PC-3 (cell line): ENCODE data around the gene IGSF21. TPM values are rescaled to one million over a fixed set of nuclear protein-coding genes. Genes with fewer than 3 reads are reported as not detected.

Experiments
- ATAC-seq: fragments of 200-7000 bp; cut with Tn5 transposase; 2 replicates; pipeline ENCODE4 v1.9.1; 2020; ENCODE audit warnings: mild to moderate bottlenecking, moderate library complexity
- BruUV-seq: library from RNA; stranded (reverse); fragments of 400-500 nt; replicated peaks from 2 replicates; lab custom pipeline; 2021; lab: Mats Ljungman, UMichigan
- CTCF ChIA-PET: fragments of 300-600 bp; sonication (Branson Sonifier 250); formaldehyde crosslinking; loops from one replicate; lab custom pipeline; 2022; ENCODE audit warnings: antibody characterized with exemption; lab: Charles Lee
- POLR2A ChIA-PET: fragments of 300-600 bp; sonication (Branson Sonifier 250); formaldehyde crosslinking; loops from one replicate; lab custom pipeline; 2022; ENCODE audit warnings: antibody characterized with exemption; ENCODE audit not compliant: unreplicated experiment; lab: Charles Lee
- DNase-seq: peaks from one replicate; pipeline ENCODE4 v3.0.0-alpha.2; 2015
- H2AFZ ChIP-seq: fragments of 300-600 bp; sonication (generic); 2 replicates; pipeline ENCODE4 v1.6.0; 2016; ENCODE audit warnings: antibody characterized with exemption, low read length
- H3F3A ChIP-seq: fragments of 300-600 bp; sonication (generic); one replicate; pipeline ENCODE4 v1.6.0; 2017; ENCODE audit warnings: antibody characterized with exemption, low read length, control low read depth, mild to moderate bottlenecking; ENCODE audit not compliant: unreplicated experiment
- H3K27ac ChIP-seq: fragments of 300-600 bp; sonication (generic); 2 replicates; pipeline ENCODE4 v1.5.1; 2016; ENCODE audit warnings: mild to moderate bottlenecking, low read length
- H3K27me3 ChIP-seq: fragments of 300-600 bp; sonication (generic); 2 replicates; pipeline ENCODE4 v1.6.1; 2016; ENCODE audit warnings: low read length, mixed read lengths
- H3K36me3 ChIP-seq: fragments of 300-600 bp; sonication (generic); 2 replicates; pipeline ENCODE4 v1.6.1; 2016; ENCODE audit warnings: low read depth, mixed run types, low read length, mixed read lengths
- H3K4me1 ChIP-seq: fragments of 300-600 bp; sonication (generic); 2 replicates; pipeline ENCODE4 v1.5.1; 2016; ENCODE audit warnings: low read length; ENCODE audit not compliant: insufficient read depth
- H3K4me2 ChIP-seq: fragments of 300-600 bp; sonication (generic); 2 replicates; pipeline ENCODE4 v1.6.0; 2016; ENCODE audit warnings: low read length
- H3K4me3 ChIP-seq: fragments of 300-600 bp; sonication (generic); 2 replicates; pipeline ENCODE4 v1.5.1; 2016; ENCODE audit warnings: mild to moderate bottlenecking, low read length, mixed read lengths
- H3K79me2 ChIP-seq: fragments of 300-600 bp; sonication (generic); 2 replicates; pipeline ENCODE4 v1.6.1; 2017; ENCODE audit warnings: low read length, mixed read lengths
- H3K9ac ChIP-seq: fragments of 300-600 bp; sonication (generic); 2 replicates; pipeline ENCODE4 v1.6.0; 2016; ENCODE audit warnings: mild to moderate bottlenecking, low read length
- H3K9me2 ChIP-seq: fragments of 300-600 bp; sonication (generic); replicated peaks from 2 replicates; pipeline ENCODE4 v1.6.1; 2016; ENCODE audit warnings: mixed run types, low read length, mixed read lengths
- H3K9me3 ChIP-seq: fragments of 300-600 bp; sonication (generic); 2 replicates; pipeline ENCODE4 v1.6.1; 2016; ENCODE audit warnings: low read length, mixed read lengths
- H4K20me1 ChIP-seq: fragments of 300-600 bp; sonication (generic); 2 replicates; pipeline ENCODE4 v1.6.1; 2016; ENCODE audit warnings: low read length, mixed read lengths
- EZH2 ChIP-seq: fragments of 300-600 bp; sonication (generic); IDR thresholded peaks from one replicate; pipeline ENCODE4 v1.6.1; 2017; ENCODE audit warnings: antibody characterized with exemption, mild to moderate bottlenecking, low read length; ENCODE audit not compliant: unreplicated experiment
- EZH2phosphoT487 ChIP-seq: fragments of 300-600 bp; sonication (generic); IDR thresholded peaks from 2 replicates; pipeline ENCODE4 v1.6.1; 2018; ENCODE audit warnings: mild to moderate bottlenecking, antibody characterized with exemption, low read length, borderline replicate concordance
- intact Hi-C: fragments of 100-400 bp; cut with micrococcal nuclease; formaldehyde crosslinking; loops from 2 replicates; pipeline ENCODE4 v1.9.0; 2023
- total RNA-seq: library from RNA; depleted of rRNA; stranded (reverse); fragments of >200 nt; gene quantifications from 2 replicates; pipeline ENCODE4 v1.2.3, GENCODE V29; 2014
- TF ChIP-seq, protein P1 (sequence below): fragments of 300-600 bp; sonication (generic); conservative IDR thresholded peaks from 2 replicates; pipeline ENCODE4 v1.5.1; 2017; ENCODE audit warnings: antibody characterized with exemption, low read depth, mild to moderate bottlenecking, low read length

The IGSF21 gene
- total RNA-seq, 1 experiment from 2014 or later: not detected

DNA sequence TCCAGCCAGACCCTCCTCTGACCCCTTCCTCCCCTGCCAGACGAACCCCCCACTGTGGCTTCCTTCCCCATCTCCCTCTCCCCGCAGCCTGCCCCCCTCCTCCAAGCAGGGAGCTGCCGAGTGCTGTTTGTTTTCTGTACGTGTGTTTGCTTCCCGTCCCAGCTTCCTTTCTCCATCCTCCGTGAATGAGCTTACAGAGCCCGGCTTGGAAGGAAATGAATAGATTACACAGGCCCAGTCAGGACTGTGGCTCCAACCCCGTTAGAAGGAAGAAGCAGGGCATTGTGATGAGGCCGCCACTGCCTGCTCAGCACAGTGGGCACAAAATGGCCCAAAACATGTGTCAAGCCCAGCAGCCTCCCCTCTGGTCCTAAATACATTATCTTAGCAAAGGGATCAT, 123.2 kb downstream of the IGSF21 start:
- POLR2A ChIA-PET: no interaction called here
- Histone ChIP-seq H2AFZ (no peak overlapping the region), H3K9ac (no peak overlapping the region), H3K4me2 (no peak overlapping the region), H3K9me3 (peaks cover 6% of the 10 kb centered on the region; the same call in 1 of the 2 replicates), H4K20me1 (no peaks in the 10 kb centered on the region), H3K36me3 (no peaks in the 10 kb centered on the region), H3K9me2 (no peaks in the 10 kb centered on the region), H3K27ac (no peak overlapping the region), H3K4me1 (no peaks in the 10 kb centered on the region), H3K79me2 (no peaks in the 10 kb centered on the region), H3K4me3 (no peak overlapping the region), H3F3A (no peaks in the 10 kb centered on the region), H3K27me3 (peaks cover 7% of the 10 kb centered on the region; the same call in 1 of the 2 replicates)
- no peak for ATAC-seq
- DNase-seq: no peak
- BruUV-seq: no TSS peak
- CTCF ChIA-PET: no interaction called here
- TF ChIP-seq EZH2phosphoT487 (no peak), EZH2 (no peak)
- TF ChIP-seq, protein P1, sequence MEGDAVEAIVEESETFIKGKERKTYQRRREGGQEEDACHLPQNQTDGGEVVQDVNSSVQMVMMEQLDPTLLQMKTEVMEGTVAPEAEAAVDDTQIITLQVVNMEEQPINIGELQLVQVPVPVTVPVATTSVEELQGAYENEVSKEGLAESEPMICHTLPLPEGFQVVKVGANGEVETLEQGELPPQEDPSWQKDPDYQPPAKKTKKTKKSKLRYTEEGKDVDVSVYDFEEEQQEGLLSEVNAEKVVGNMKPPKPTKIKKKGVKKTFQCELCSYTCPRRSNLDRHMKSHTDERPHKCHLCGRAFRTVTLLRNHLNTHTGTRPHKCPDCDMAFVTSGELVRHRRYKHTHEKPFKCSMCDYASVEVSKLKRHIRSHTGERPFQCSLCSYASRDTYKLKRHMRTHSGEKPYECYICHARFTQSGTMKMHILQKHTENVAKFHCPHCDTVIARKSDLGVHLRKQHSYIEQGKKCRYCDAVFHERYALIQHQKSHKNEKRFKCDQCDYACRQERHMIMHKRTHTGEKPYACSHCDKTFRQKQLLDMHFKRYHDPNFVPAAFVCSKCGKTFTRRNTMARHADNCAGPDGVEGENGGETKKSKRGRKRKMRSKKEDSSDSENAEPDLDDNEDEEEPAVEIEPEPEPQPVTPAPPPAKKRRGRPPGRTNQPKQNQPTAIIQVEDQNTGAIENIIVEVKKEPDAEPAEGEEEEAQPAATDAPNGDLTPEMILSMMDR: no peak
- intact Hi-C loops: no loop called here

DNA sequence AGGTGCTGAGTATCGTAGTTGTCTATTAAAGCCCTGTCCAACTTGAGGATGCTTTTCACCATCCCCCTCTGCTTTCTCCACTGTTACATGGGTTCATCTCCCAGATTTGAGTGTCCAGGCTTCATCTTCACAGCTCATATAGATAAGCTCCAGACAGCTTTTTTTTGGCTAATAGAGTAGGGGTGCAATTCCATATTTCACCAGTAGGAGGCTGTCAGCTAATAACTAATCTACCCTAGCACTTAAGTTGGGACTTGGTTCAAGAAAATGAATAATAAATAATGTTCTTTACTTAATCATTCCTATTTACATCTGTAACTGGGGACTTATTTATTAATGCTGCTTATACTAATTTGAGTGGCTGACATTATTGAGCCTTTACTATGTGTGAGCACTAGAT, 124.5 kb downstream of the IGSF21 start:
- no peaks in the 10 kb centered on the region for H3K4me1 ChIP-seq
- no peak overlapping the region for H3K4me2 ChIP-seq
- ChIA-PET CTCF (no interaction called here), POLR2A (no interaction called here)
- no peaks in the 10 kb centered on the region for H3K27me3 ChIP-seq
- ATAC-seq (no peak), DNase-seq (no peak)
- no peaks in the 10 kb centered on the region for H3K9me2 ChIP-seq
- H3K9ac ChIP-seq: no peak overlapping the region
- no peak overlapping the region for H2AFZ ChIP-seq
- no peak overlapping the region for H3K4me3 ChIP-seq
- H3K9me3 ChIP-seq: peaks cover 6% of the 10 kb centered on the region; the same call in 1 of the 2 replicates
- BruUV-seq: no TSS peak
- H3F3A ChIP-seq: no peaks in the 10 kb centered on the region
- no peak overlapping the region for H3K27ac ChIP-seq
- intact Hi-C loops: no loop called here
- H4K20me1 ChIP-seq: no peaks in the 10 kb centered on the region
- no peaks in the 10 kb centered on the region for H3K36me3 ChIP-seq
- no peak for TF ChIP-seq EZH2phosphoT487
- TF ChIP-seq, protein P1: peak; percentile 50
- TF ChIP-seq EZH2: no peak
- H3K79me2 ChIP-seq: no peaks in the 10 kb centered on the region

DNA sequence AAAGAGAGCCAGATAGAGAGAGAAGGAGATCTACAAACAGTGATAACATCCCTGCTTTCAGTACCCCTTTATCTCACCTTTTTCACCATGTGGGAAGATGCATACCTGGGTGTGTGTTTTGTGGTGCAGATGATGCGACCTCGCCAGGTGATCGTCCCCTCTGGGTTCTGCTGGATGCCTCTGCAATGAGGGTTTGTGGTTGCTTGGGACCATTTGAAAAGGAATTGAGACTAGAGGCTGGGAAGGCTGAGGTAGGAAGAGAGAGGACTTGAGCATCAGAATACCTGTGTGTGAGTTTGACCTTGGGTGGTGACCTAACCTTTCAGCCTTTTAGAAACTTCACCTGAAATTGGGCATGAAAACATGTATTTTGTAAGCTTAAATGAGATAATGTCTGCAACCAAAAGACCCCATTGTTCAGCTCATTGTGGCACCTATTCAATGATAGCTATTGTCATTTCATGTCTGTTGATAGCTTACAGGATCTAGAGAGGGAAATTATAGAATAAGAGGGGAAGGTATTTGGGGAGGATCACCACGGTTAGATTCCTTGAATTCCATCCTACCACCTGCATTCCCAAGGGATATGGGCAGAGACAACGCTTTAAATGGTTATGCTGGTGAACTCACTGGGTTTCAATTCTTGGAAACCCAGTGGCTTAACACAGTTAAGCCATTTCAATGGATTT, 125.7 kb downstream of the IGSF21 start:
- BruUV-seq: no TSS peak
- no peak overlapping the region for H3K4me3 ChIP-seq
- no peaks in the 10 kb centered on the region for H3F3A ChIP-seq
- POLR2A ChIA-PET: no interaction called here
- DNase-seq (no peak), ATAC-seq (no peak)
- H3K27ac ChIP-seq: no peak overlapping the region
- H4K20me1 ChIP-seq: no peaks in the 10 kb centered on the region
- H3K36me3 ChIP-seq: no peaks in the 10 kb centered on the region
- H3K9ac ChIP-seq: no peak overlapping the region
- no peaks in the 10 kb centered on the region for H3K9me2 ChIP-seq
- no peaks in the 10 kb centered on the region for H3K4me1 ChIP-seq
- no peaks in the 10 kb centered on the region for H3K27me3 ChIP-seq
- CTCF ChIA-PET: no interaction called here
- H3K4me2 ChIP-seq: no peak overlapping the region
- intact Hi-C loops: no loop called here
- TF ChIP-seq, protein P1: no peak
- no peak for TF ChIP-seq EZH2
- TF ChIP-seq EZH2phosphoT487: no peak
- H3K9me3 ChIP-seq: peaks cover 6% of the 10 kb centered on the region; the same call in 1 of the 2 replicates
- no peaks in the 10 kb centered on the region for H3K79me2 ChIP-seq
- no peak overlapping the region for H2AFZ ChIP-seq
